GM18951 (cell line): ENCODE results near the gene GRB10.

Experiments
- POLR2A ChIP-seq: IDR thresholded peaks from 4 replicates; pipeline ENCODE4 v1.6.1; 2011; ENCODE audit warnings: mild to moderate bottlenecking; ENCODE audit not compliant: insufficient read length, insufficient read depth; ENCODE audit errors: extremely low read depth
- in situ Hi-C: fragments of 300-500 bp; cut with MboI; formaldehyde crosslinking; loops from one replicate; pipeline ENCODE4 v1.12.0; 2022; ENCODE audit warnings: low sequenced_read_pairs, mixed read lengths, inconsistent platforms; ENCODE audit not compliant: unreplicated experiment

GRB10 gene

DNA sequence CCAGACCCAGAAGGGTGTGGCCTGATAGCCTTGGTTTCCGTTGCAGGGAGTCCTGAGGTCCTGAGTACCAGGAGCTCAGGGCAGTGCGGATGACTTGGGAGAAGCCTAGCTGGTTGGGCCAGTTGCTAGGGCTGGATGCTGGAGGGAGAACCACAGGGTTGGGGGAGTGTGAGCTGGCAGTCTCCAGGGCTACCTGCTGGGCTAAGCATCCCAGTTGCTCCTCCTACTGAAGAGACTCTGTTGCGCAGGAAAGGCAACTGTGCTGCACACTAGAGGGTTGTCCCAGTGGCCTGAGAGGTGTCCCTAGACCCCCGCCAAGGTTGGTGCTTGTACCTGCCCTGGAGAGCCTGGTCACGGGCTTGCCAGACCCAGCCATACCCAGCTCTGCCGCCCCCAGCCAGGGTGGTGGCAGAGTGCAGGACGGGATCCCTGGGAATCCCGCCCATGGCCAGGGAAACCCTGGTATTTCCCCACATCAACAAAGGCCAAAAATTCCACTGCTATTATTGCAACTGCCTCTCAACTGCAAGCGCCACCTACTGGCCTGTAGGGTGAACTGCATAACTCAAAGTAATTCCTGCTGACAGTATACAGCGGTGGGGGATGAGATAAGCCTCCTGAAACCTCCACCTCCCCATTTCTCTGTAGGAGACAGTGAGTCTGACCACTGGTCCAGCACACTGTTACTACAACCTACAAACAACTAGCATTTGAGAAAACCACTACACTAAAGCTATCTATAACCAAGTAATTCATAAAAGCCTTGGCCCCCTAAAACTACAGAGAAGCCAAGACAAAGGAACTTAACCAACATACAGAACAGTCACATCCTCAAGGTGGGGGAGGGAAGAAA is 149.9 kb downstream of the GRB10 start:
- in situ Hi-C loops: no loop called here
- TF ChIP-seq POLR2A: no peak

DNA sequence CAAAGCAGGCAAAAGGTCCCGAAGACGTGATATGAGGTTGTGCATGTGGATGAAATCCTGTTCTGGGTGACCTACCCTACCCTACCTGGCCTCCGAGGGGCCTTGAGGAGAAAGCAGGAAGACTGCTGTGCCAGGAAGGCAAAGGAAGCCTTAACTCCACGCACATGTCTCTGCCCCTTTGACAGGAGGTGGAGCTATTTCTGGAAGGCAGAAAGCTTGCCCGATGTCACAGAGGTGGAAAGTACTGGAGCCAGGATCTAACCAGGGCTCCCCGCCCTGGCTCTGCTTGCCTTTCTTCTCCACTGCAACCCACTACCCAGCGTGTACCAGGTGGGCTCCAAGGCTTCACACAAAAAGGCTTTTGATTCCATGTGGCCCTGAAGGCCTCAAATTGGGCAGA is 151.1 kb downstream of the GRB10 start:
- TF ChIP-seq POLR2A: no peak
- in situ Hi-C loops: no loop called here

DNA sequence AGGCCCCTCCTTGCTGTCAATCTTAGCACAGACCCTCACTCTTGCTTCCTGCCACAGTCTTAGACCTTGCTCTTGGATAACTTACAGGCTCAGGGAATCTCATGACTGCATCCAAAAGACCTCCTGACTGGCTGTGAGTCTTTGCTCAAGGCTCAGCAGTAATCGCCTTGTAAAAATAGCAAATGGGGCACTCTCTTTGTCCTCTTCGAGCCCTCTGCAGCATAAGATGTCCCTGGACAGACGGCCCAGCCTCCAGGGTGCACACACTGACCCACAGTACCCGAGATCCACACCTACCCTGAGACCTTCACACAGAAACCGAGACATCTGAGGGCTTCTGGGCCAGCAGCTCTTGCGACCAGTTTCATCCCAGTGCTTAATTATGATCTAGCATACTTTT is 151.6 kb downstream of the GRB10 start:
- no peak for TF ChIP-seq POLR2A
- in situ Hi-C loops: no loop called here

DNA sequence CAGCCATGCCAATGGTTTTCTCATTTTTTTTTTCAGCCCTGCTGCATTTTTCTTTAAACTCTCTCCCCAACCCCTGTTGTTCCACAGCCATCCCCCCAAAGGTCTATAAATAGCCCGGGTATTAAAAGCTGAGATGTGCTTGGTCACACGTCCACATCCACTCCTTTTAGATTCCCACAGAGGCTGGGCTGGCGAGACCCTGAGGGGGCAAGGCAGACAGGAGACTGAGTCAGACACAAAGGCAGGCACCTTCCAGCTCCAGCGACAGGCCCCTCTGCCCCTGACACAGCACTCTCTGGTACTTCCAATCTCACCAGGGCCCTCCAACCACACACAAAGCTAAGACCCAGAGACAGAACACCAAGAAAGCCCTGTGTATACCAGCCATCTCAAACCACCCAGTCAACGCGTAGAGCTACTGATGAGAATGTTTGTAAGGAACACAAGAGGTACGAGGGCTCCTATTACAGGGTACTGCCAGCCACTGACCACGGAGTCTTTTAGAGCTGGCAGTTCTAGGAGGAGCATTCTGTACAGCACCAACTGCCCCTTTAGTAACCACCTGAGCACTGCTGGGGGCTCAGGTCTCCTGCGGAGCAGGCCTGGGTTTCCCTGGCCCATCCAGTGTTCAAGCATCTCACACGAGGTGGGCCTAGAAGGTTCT is 153.3 kb downstream of the GRB10 start:
- no peak for TF ChIP-seq POLR2A
- in situ Hi-C loops: no loop called here

DNA sequence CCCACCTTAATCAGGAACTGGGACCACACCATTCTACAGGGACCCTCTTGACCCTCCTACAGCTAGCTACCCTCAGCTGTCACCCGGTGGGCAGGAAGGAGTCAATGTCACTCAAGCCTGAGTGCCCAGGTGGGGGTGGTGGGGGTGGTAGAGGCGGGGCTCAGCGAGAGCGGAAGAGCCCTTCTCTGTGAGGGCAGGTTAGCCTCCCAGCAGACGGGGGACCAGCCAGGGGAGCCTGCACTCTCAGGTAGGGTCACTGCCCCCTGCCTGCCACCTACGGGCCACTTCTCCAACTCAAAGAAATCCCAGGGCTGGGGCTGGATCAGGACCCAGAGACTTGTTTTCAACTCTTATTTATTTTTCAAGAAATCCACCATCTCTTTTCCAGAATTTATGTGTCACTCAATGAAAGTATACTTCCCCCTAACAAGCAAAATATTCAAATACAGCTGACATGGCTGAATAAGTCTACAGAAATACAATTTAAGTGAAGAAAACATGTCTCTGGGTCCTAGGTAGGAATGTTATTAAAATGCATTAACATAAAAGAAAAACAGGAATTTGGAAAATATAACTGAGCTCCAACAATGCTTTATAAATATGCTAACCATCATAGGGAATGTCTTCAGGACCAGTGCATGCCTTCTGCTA is 154.1 kb downstream of the GRB10 start:
- in situ Hi-C loops: no loop called here
- no peak for TF ChIP-seq POLR2A

DNA sequence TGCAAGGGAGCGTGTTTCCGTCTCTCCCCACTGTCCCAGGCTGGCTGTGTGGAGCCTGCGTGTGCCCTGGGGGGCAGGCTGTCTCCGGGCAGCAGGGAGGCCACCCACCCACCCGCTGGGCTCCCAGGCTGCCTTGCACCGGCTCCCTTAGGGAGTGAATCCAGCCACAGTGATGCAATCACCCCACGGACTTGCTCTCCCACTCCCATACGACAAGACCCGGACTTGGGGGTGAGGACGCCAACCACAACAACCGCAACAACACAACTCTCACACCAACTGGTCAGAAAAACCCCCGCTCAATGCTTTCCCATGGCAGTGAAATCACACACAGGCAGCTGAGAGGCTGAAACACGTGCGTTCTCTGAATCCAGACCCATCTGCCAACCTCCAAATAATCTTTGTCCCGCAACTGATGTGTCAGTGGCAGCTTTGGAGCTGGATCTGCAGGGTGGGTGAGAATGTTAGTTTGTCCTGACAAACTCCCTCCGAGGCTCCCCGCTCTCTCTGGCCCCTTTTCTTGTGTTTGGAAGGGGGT is 154.8 kb downstream of the GRB10 start:
- in situ Hi-C loops: no loop called here
- no peak for TF ChIP-seq POLR2A

DNA sequence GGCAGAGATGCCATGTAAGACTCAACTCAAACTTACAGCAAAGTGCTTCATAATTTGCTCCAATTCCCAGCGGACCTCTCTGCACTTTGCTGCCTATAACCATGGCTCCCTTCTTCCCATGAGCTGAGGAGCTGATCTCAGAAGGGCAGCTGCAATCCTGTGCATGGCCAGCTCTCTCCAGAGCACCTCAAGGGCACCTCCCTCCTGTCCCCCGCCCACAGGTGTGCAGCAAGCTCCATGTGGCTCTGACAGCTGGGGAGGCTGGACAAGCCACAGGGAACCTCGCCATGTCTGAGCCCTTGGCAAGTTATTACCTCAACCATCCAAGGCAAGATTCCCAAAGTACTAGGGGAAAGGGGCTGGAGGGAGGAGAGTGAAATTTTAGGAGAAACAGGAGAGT is 156.4 kb downstream of the GRB10 start:
- no peak for TF ChIP-seq POLR2A
- in situ Hi-C loops: no loop called here

DNA sequence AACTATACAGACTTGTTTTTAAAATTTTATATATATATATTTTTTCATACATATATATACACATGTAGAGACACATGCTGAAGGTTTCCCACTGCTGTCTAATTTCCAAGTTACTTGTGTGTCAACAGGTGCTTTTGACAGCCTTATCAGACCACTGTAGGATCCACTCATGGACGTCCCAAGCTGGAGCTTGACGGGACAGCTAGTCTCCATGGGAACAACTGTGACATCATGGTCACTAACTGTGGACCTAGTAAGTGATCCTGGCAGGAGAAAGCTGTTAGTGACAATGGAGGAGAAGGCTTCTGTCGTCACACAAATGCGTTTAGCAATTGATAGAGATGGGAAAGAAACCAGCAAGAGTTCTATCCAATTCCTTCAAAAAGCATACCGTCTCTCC is 157.3 kb downstream of the GRB10 start:
- in situ Hi-C loops: no loop called here

DNA sequence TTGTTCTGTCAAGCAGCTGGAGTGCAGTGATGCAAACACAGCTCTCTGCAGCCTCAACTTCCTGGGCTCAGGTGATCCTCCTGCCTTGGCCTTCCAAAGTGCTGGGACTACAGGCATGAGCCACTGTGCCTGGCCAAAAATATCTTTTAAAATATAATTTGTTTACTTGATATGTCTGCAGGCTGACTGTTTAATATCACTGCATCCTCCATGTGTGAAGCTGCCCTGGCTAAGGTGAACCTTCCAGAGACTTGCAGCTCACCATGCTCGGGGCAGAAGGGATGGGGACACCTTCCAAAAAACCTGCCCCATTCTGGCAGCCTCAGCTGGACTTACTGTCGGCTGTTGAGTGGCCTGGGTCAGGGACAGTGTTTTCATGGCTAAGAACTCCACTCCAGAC is 159.9 kb downstream of the GRB10 start:
- no peak for TF ChIP-seq POLR2A
- in situ Hi-C loops: no loop called here

More for the DNA sequence above, 157.3 kb downstream of the GRB10 start:
- TF ChIP-seq POLR2A: no peak

DNA sequence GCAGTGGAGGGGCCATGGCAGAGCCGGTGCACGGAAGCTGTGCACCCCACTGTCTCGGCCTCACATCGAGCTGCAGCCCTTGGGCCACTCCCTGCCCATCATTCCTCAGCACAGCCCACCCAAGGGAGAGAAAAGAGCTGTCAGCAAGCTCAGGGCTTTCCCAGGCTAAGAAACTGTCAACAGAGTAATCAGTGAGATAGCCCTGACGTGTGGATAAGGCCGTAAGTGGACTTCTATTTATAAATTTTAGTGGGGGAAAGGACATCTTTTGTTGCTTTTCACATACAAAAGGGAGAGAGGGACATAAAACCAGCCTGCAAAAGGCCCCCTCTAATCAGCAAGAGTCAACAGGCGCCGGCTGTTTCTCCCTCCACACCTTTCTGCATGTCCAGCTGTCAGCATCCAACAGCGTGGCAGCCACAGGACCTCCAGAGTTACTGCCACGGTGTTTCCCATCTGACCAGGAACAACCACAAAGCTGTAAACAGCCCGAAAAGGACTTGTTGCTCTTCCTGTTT is 160.7 kb downstream of the GRB10 start:
- no peak for TF ChIP-seq POLR2A
- in situ Hi-C loops: no loop called here

DNA sequence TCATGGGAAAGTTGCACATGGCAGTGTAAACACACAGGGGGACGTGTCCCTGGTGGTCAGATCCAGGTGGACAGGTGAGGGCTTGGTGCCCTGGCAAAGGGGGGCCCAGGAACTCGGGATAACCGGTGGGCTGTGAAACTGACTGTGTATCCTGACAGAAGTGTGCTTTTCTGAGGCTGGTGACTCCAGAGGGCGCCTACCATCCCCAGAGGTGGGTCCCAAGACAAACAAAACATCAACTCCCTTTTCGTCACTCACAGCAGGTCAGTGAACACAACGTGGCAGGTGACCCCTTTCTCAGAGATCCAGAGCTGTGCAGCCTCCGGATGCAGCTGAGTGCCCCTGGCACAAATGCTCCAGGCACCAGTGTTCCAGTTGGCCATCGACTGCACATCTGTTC is 161.5 kb downstream of the GRB10 start:
- in situ Hi-C loops: no loop called here
- no peak for TF ChIP-seq POLR2A

DNA sequence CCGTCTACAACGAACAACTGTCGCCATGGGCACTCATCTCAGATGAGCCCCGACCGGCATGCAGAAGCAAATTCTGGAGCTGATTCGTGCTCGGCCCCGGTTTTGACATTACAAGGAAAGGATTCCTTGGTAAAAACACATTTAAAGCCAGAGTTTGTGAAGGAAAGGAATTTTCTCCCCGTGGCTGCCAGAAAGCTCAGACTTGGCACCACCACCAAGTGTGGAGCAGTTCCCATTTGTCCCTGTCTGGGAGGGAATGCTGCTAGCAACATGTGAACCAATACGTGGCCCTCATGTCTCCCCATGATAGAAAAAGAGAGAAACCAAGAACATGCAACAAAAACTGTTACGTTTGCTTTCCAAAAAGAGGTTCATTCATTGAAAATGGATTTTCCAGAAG is 162.3 kb downstream of the GRB10 start:
- in situ Hi-C loops: no loop called here
- TF ChIP-seq POLR2A: no peak

DNA sequence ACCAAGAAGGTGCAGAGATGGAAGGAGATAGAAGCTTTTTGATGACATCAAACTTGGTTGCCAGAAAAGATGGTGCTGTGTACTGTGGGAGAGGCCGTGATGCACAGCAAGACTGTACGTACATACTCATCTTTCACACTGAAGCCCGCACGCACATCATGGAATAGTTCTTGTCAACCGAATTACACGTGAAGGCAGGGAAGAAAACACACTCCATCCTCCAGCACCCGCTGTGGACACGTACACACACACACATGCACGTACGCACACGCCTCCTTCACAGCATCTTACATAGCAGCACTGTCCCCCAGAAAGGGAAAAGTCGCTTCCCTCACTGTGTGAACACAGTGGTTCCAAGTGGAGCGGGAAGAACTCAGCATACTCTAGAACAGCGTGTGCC is 163.0 kb downstream of the GRB10 start:
- in situ Hi-C loops: no loop called here
- TF ChIP-seq POLR2A: no peak
